Measurements from ENCODE around the gene RAB20. TPM values are rescaled to one million over a fixed set of nuclear protein-coding genes. Genes with fewer than 3 reads are reported as not detected.
"Not testable (repeated sequence)": the region's sequence is repeated elsewhere in the genome, so short reads cannot be mapped to it uniquely, and the experiment has no call there.

The RAB20 gene
- 10 to 100 TPM; 27.2 to 41.1 TPM for total RNA-seq
- 22.0 TPM for polyA plus RNA-seq (ENCODE audit: insufficient read depth, low read depth, low replicate concordance)
- long read RNA-seq, donor 1, transcript RAB20-201 (2 exons, 1,518 nt) = major isoform, 25 of 25 reads
- long read RNA-seq, donor 1, partial matches to known transcripts = 0 of 25 reads
- long read RNA-seq, donor 1, other reads (novel, unspliced or antisense) = 0 of 25 reads
- long read RNA-seq, donor 2, transcript RAB20-201 (2 exons, 1,518 nt) = major isoform, 13 of 18 reads
- long read RNA-seq, donor 2, partial matches to known transcripts = 5 of 18 reads
- long read RNA-seq, donor 2, other reads (novel, unspliced or antisense) = 0 of 18 reads

GRCh38 chr13:110561344-110562035, at the start of gene RAB20:
Gene RAB20 (minus strand): TSS chr13:110561722. CDS start chr13:110561519, 203 bp downstream.
- H3K4me3 ChIP-seq = peak within 1 kb of the TSS; percentile 84
- H3K4me1 ChIP-seq = peaks cover 28% of the 10 kb centered on the region
- 0 to 1% methylated on average over 1 to 38 of the region's 79 CpGs for WGBS, 2 donors
- no peaks in the 10 kb centered on the region for H3K9me3 ChIP-seq
- H3K36me3 ChIP-seq (ENCODE audit: low read depth, missing control alignments) = no peaks in the 10 kb centered on the region
- DNase-seq = peak; percentile 93
- intact Hi-C loops (cut with DNase I; ENCODE audit: low total_unique reads) = no loop called here
- H3K27me3 ChIP-seq = no peaks in the 10 kb centered on the region
- H3K27ac ChIP-seq = peak within 1 kb of the TSS; percentile 93
- no peak for TF ChIP-seq CTCF (IDR thresholded peaks at IDR 0.05)

GRCh38 chr13:110610955-110611595, 49.6 kb upstream of the RAB20 start:
- Histone ChIP-seq H3K27me3 (no peaks in the 10 kb centered on the region), H3K4me1 (peaks cover 11% of the 10 kb centered on the region), H3K4me3 (no peak overlapping the region), H3K9me3 (no peaks in the 10 kb centered on the region), H3K27ac (no peak overlapping the region), H3K36me3 (ENCODE audit: low read depth, missing control alignments) (no peaks in the 10 kb centered on the region)
- intact Hi-C loops (cut with DNase I; ENCODE audit: low total_unique reads) = loop anchor here (10.0 kb wide), 1 partner anchor 104 kb away; the partner anchor contains the start of gene ING1
- TF ChIP-seq POLR2A (IDR thresholded peaks at IDR 0.05) = no peak
- no peak for DNase-seq
- WGBS, 2 donors = 88 to 89% methylated on average over 12 of the region's 12 CpGs

- DNase-seq = no peak
- Histone ChIP-seq H3K36me3 (ENCODE audit: low read depth, missing control alignments) (no peaks in the 10 kb centered on the region), H3K4me1 (peaks cover 6% of the 10 kb centered on the region), H3K27me3 (no peaks in the 10 kb centered on the region), H3K27ac (peak overlapping the region; percentile 76 to 85), H3K9me3 (no peaks in the 10 kb centered on the region), H3K4me3 (no peak overlapping the region)
- WGBS, 2 donors = 32 to 33% methylated on average over 3 of the region's 3 CpGs
- intact Hi-C loops (cut with DNase I; ENCODE audit: low total_unique reads) = no loop called here
- TF ChIP-seq POLR2A (IDR thresholded peaks at IDR 0.05) = no peak
- no peak for TF ChIP-seq CTCF (IDR thresholded peaks at IDR 0.05)
Measured at GRCh38 chr13:110607675-110608224, 46.2 kb upstream of the RAB20 start.

GRCh38 chr13:110606281-110606680, 44.8 kb upstream of the RAB20 start:
- peak overlapping the region in 1 of 2 donors; percentile 30 for H3K27ac ChIP-seq
- intact Hi-C loops (cut with DNase I; ENCODE audit: low total_unique reads); H3K36me3 ChIP-seq (ENCODE audit: low read depth, missing control alignments); H3K27me3 ChIP-seq; H3K9me3 ChIP-seq; H3K4me3 ChIP-seq; DNase-seq: not testable (repeated sequence)
- peaks cover 16% of the 10 kb centered on the region for H3K4me1 ChIP-seq
- WGBS, 2 donors = 40 to 85% methylated on average over 1 to 10 of the region's 33 CpGs

GRCh38 chr13:110605132-110605531, 43.6 kb upstream of the RAB20 start:
- no peak overlapping the region for H3K4me3 ChIP-seq
- H3K27me3 ChIP-seq = no peaks in the 10 kb centered on the region
- no peak for TF ChIP-seq CTCF (IDR thresholded peaks at IDR 0.05)
- no peak for TF ChIP-seq POLR2A (IDR thresholded peaks at IDR 0.05)
- H3K9me3 ChIP-seq = no peaks in the 10 kb centered on the region
- DNase-seq = no peak
- no peak overlapping the region for H3K27ac ChIP-seq
- intact Hi-C loops (cut with DNase I; ENCODE audit: low total_unique reads) = no loop called here
- no peaks in the 10 kb centered on the region for H3K36me3 ChIP-seq (ENCODE audit: low read depth, missing control alignments)
- peaks cover 19% of the 10 kb centered on the region for H3K4me1 ChIP-seq
- 93 to 94% methylated on average over 6 of the region's 6 CpGs for whole genome bisulfite sequencing, 2 donors

Data from testis (tissue), 5 donors.